Measurements from ENCODE around the gene C1GALT1. TPM values are rescaled to one million over a fixed set of nuclear protein-coding genes. Genes with fewer than 3 reads are reported as not detected.
"Not testable (repeated sequence)": the region's sequence is repeated elsewhere in the genome, so short reads cannot be mapped to it uniquely, and the experiment has no call there.

C1GALT1 gene
- 108 and 137 TPM in 2 replicates for total RNA-seq

GRCh38 chr7:7182156-7183060, at the start of gene C1GALT1:
Gene C1GALT1 (plus strand): TSS chr7:7182544. CDS start chr7:7234320, 51,776 bp downstream.
- Histone ChIP-seq H3K4me3 (ENCODE audit: insufficient read depth, low read length) (peak within 1 kb of the TSS; percentile 91), H3K36me3 (ENCODE audit: insufficient read depth, low read length) (peaks cover 18% of the 10 kb centered on the region), H3K79me2 (ENCODE audit: insufficient read depth, low read length) (peaks cover 73% of the 10 kb centered on the region), H3K4me2 (ENCODE audit: insufficient read depth, low read length) (peak within 1 kb of the TSS; percentile 98), H2AFZ (ENCODE audit: low read length) (peak within 1 kb of the TSS; percentile 85), H3K4me1 (ENCODE audit: insufficient read depth, low read length) (peaks cover 38% of the 10 kb centered on the region), H3K27ac (ENCODE audit: low read depth, low read length) (peak within 1 kb of the TSS; percentile 79), H3K9me3 (ENCODE audit: low read depth, low read length) (no peaks in the 10 kb centered on the region), H3K27me3 (ENCODE audit: insufficient read depth, low read length) (no peaks in the 10 kb centered on the region), H4K20me1 (ENCODE audit: insufficient read depth, low read length) (peaks cover 19% of the 10 kb centered on the region)
- DNase-seq (ENCODE audit: insufficient read length, low spot score, missing footprints), result peak; percentile 96
- peak; percentile 33 for TF ChIP-seq CTCF (IDR thresholded peaks at IDR 0.05; ENCODE audit: extremely low read depth, low read depth, low read length)

- Histone ChIP-seq H3K9me3 (ENCODE audit: low read depth, low read length) (no peaks in the 10 kb centered on the region), H3K27ac (ENCODE audit: low read depth, low read length) (no peak overlapping the region), H3K4me1 (ENCODE audit: insufficient read depth, low read length) (peaks cover 6% of the 10 kb centered on the region), H3K27me3 (ENCODE audit: insufficient read depth, low read length) (no peaks in the 10 kb centered on the region), H3K4me3 (ENCODE audit: insufficient read depth, low read length) (no peak overlapping the region), H3K79me2 (ENCODE audit: insufficient read depth, low read length) (no peaks in the 10 kb centered on the region), H3K4me2 (ENCODE audit: insufficient read depth, low read length) (no peak overlapping the region), H2AFZ (ENCODE audit: low read length) (no peak overlapping the region), H4K20me1 (ENCODE audit: insufficient read depth, low read length) (no peaks in the 10 kb centered on the region), H3K36me3 (ENCODE audit: insufficient read depth, low read length) (no peaks in the 10 kb centered on the region)
- no peak for TF ChIP-seq CTCF (IDR thresholded peaks at IDR 0.05; ENCODE audit: extremely low read depth, low read depth, low read length)
- DNase-seq (ENCODE audit: insufficient read length, low spot score, missing footprints), result no peak
Observed at GRCh38 chr7:7134046-7134445, 48.3 kb upstream of the C1GALT1 start.

GRCh38 chr7:7135074-7135473, 47.3 kb upstream of the C1GALT1 start:
- Histone ChIP-seq H3K4me1 (ENCODE audit: insufficient read depth, low read length) (peaks cover 6% of the 10 kb centered on the region), H3K36me3 (ENCODE audit: insufficient read depth, low read length) (no peaks in the 10 kb centered on the region), H3K27me3 (ENCODE audit: insufficient read depth, low read length) (no peaks in the 10 kb centered on the region), H3K4me2 (ENCODE audit: insufficient read depth, low read length) (no peak overlapping the region), H3K27ac (ENCODE audit: low read depth, low read length) (no peak overlapping the region), H3K4me3 (ENCODE audit: insufficient read depth, low read length) (no peak overlapping the region), H2AFZ (ENCODE audit: low read length) (no peak overlapping the region), H3K9me3 (ENCODE audit: low read depth, low read length) (no peaks in the 10 kb centered on the region), H3K79me2 (ENCODE audit: insufficient read depth, low read length) (no peaks in the 10 kb centered on the region), H4K20me1 (ENCODE audit: insufficient read depth, low read length) (no peaks in the 10 kb centered on the region)
- DNase-seq (ENCODE audit: insufficient read length, low spot score, missing footprints), result no peak
- no peak for TF ChIP-seq CTCF (IDR thresholded peaks at IDR 0.05; ENCODE audit: extremely low read depth, low read depth, low read length)

- peak overlapping the region; percentile 33 for H3K4me3 ChIP-seq (ENCODE audit: insufficient read depth, low read length)
- not testable (repeated sequence) for H3K9me3 ChIP-seq (ENCODE audit: low read depth, low read length)
Observed at GRCh38 chr7:7135924-7136323, 46.4 kb upstream of the C1GALT1 start.

More at GRCh38 chr7:7135924-7136323, 46.4 kb upstream of the C1GALT1 start:
- H3K27ac ChIP-seq (ENCODE audit: low read depth, low read length); DNase-seq (ENCODE audit: insufficient read length, low spot score, missing footprints); H3K27me3 ChIP-seq (ENCODE audit: insufficient read depth, low read length); H3K79me2 ChIP-seq (ENCODE audit: insufficient read depth, low read length); H3K4me1 ChIP-seq (ENCODE audit: insufficient read depth, low read length); H4K20me1 ChIP-seq (ENCODE audit: insufficient read depth, low read length); H3K36me3 ChIP-seq (ENCODE audit: insufficient read depth, low read length): not testable (repeated sequence)
- peak overlapping the region; percentile 58 for H3K4me2 ChIP-seq (ENCODE audit: insufficient read depth, low read length)
- H2AFZ ChIP-seq (ENCODE audit: low read length), result peak overlapping the region; percentile 25
